GM12878 (cell line): ENCODE data around the gene CSNK1G2. TPM values are rescaled to one million over a fixed set of nuclear protein-coding genes. Genes with fewer than 3 reads are reported as not detected.

ENCODE experiments used
- ATAC-seq: fragments of 200-7000 bp; cut with Tn5 transposase; 3 replicates; pipeline ENCODE4 v1.9.1; 2020; ENCODE audit warnings: mild to moderate bottlenecking, moderate library complexity
- BruUV-seq: library from RNA; stranded (reverse); fragments of 400-500 nt; replicated peaks from 2 replicates; lab custom pipeline; 2021; lab: Mats Ljungman, UMichigan
- CTCF ChIA-PET: fragments of 300-600 bp; sonication (Branson Sonifier 250); formaldehyde crosslinking; extraction: SDS; loops from one replicate; lab custom pipeline; 2021; ENCODE audit warnings: inconsistent platforms; lab: Yijun Ruan, JAX
- POLR2A ChIA-PET: fragments of 350-600 bp; formaldehyde crosslinking; extraction: SDS; loops from one replicate; lab custom pipeline; 2021; ENCODE audit warnings: inconsistent platforms; lab: Charles Lee
- RAD21 ChIA-PET: fragments of 300-600 bp; sonication (Branson Sonifier 250); formaldehyde crosslinking; loops from one replicate; lab custom pipeline; 2023; ENCODE audit warnings: antibody characterized with exemption; ENCODE audit not compliant: unreplicated experiment; lab: Charles Lee
- SMC1A ChIA-PET: fragments of 300-600 bp; sonication (Branson Sonifier 250); formaldehyde crosslinking; loops from one replicate; lab custom pipeline; 2023; ENCODE audit not compliant: unreplicated experiment, uncharacterized antibody; lab: Charles Lee
- DNase-seq: peaks from one replicate; pipeline ENCODE4 v3.0.0-alpha.2; 2011; ENCODE audit warnings: low read depth, low spot score
- FAIRE-seq: peaks from 3 replicates; lab custom pipeline; 2011; peaks lifted over from hg19 to GRCh38; lab: Jason Lieb, UNC
- H2AFZ ChIP-seq: 2 replicates; pipeline ENCODE4 v1.6.0; 2011; ENCODE audit warnings: low read depth, low read length, control low read depth; ENCODE audit not compliant: control insufficient read depth
- H3K27ac ChIP-seq: 2 replicates; pipeline ENCODE4 v1.5.1; 2011; ENCODE audit warnings: control low read depth; ENCODE audit not compliant: control insufficient read depth, insufficient read depth
- H3K27me3 ChIP-seq, 2 experiments: replicated peaks in 1 of 2; 2 replicates each; pipeline versions ENCODE4 v1.6.0 to v1.6.1; 2011; ENCODE audit warnings: low read length in 1 of 2; ENCODE audit not compliant: control insufficient read depth in 2 of 2, insufficient read depth in 2 of 2
- H3K36me3 ChIP-seq, 2 experiments: 2 replicates each; pipeline ENCODE4 v1.5.1; 2011; ENCODE audit warnings: low read length in 1 of 2; ENCODE audit not compliant: control insufficient read depth in 2 of 2, insufficient read depth in 2 of 2
- H3K4me1 ChIP-seq: 2 replicates; pipeline ENCODE4 v1.6.1; 2011; ENCODE audit warnings: mild to moderate bottlenecking, low read length, moderate library complexity, mixed read lengths; ENCODE audit not compliant: control insufficient read depth, insufficient read depth
- H3K4me2 ChIP-seq: 2 replicates; pipeline ENCODE4 v1.6.0; 2011; ENCODE audit warnings: control low read depth; ENCODE audit not compliant: control insufficient read depth, insufficient read depth
- H3K4me3 ChIP-seq: fragments of 200-600 bp; sonication (generic); 2 replicates; pipeline ENCODE4 v1.5.1; 2016
- H3K79me2 ChIP-seq: 2 replicates; pipeline ENCODE4 v1.6.0; 2011; ENCODE audit warnings: low read length; ENCODE audit not compliant: control insufficient read depth, insufficient read depth
- H3K9ac ChIP-seq: 2 replicates; pipeline ENCODE4 v1.8.0; 2011; ENCODE audit warnings: low read length, control low read depth, mixed read lengths; ENCODE audit not compliant: control insufficient read depth, insufficient read depth
- H3K9me3 ChIP-seq: replicated peaks from 3 replicates; pipeline ENCODE4 v1.5.1; 2011; ENCODE audit warnings: mild to moderate bottlenecking, low read length; ENCODE audit not compliant: control insufficient read depth, insufficient read depth
- H4K20me1 ChIP-seq: 2 replicates; pipeline ENCODE4 v1.6.0; 2011; ENCODE audit not compliant: control insufficient read depth, insufficient read depth
- BMI1 ChIP-seq: fragments of 450-650 bp; IDR thresholded peaks from 2 replicates; pipeline ENCODE4 v1.6.1; 2016; ENCODE audit warnings: mild to moderate bottlenecking, moderate library complexity, borderline replicate concordance
- FOS ChIP-seq: IDR thresholded peaks from 3 replicates; pipeline ENCODE4 v1.6.1; 2011; ENCODE audit warnings: borderline replicate concordance; ENCODE audit not compliant: insufficient read length; ENCODE audit errors: extremely low read depth
- HDAC6 ChIP-seq: fragments of 200-600 bp; sonication (generic); IDR thresholded peaks from one replicate; pipeline ENCODE4 v1.8.0; 2017; ENCODE audit warnings: antibody characterized with exemption; ENCODE audit not compliant: unreplicated experiment
- IKZF1 ChIP-seq: fragments of 450-650 bp; conservative IDR thresholded peaks from 2 replicates; pipeline ENCODE4 v1.6.1; 2017; ENCODE audit warnings: antibody characterized with exemption, mild to moderate bottlenecking
- LARP7 ChIP-seq: fragments of 450-650 bp; IDR thresholded peaks from 2 replicates; pipeline ENCODE4 v1.6.1; 2017; ENCODE audit warnings: mild to moderate bottlenecking
- NR2C2 ChIP-seq: IDR thresholded peaks from 2 replicates; pipeline ENCODE4 v1.6.1; 2011; ENCODE audit warnings: borderline replicate concordance, low read depth; ENCODE audit not compliant: control insufficient read depth, insufficient read length
- NR2F1 ChIP-seq: fragments of 450-650 bp; conservative IDR thresholded peaks from 2 replicates; pipeline ENCODE4 v1.6.1; 2017; ENCODE audit warnings: mild to moderate bottlenecking
- NRF1 ChIP-seq: conservative IDR thresholded peaks from 2 replicates; pipeline ENCODE4 v1.6.1; 2011; ENCODE audit warnings: mild to moderate bottlenecking, low read depth, low read length, improper control_type of control experiment
- PAX5 ChIP-seq: IDR thresholded peaks from 2 replicates; pipeline ENCODE4 v1.6.1; 2011; ENCODE audit warnings: low read depth, low read length, borderline replicate concordance
- PML ChIP-seq: IDR thresholded peaks from 2 replicates; pipeline ENCODE4 v1.6.1; 2012; ENCODE audit warnings: low read length, inconsistent platforms
- RB1 ChIP-seq: fragments of 450-650 bp; formaldehyde crosslinking; IDR thresholded peaks from 2 replicates; pipeline ENCODE4 v1.6.1; 2017; ENCODE audit warnings: mild to moderate bottlenecking, borderline replicate concordance
- RBBP5 ChIP-seq: fragments of 200-600 bp; sonication (generic); conservative IDR thresholded peaks from 2 replicates; pipeline ENCODE4 v1.6.1; 2016
- SIN3A ChIP-seq: IDR thresholded peaks from 2 replicates; pipeline ENCODE4 v1.6.1; 2012; ENCODE audit warnings: low read depth, low read length, improper control_type of control experiment
- SMAD5 ChIP-seq: IDR thresholded peaks from 2 replicates; pipeline ENCODE4 v1.6.1; 2016; ENCODE audit warnings: antibody characterized with exemption, low read depth
- SRF ChIP-seq, 2 experiments: IDR thresholded peaks; 2 replicates each; pipeline ENCODE4 v1.6.1; 2011; ENCODE audit warnings: low read depth in 2 of 2, low read length in 2 of 2, mild to moderate bottlenecking in 1 of 2, moderate library complexity in 1 of 2
- STAT3 ChIP-seq: IDR thresholded peaks from 2 replicates; pipeline ENCODE4 v1.6.1; 2011; ENCODE audit warnings: low read depth, low read length, improper control_type of control experiment
- YBX1 ChIP-seq: fragments of 450-650 bp; IDR thresholded peaks from 2 replicates; pipeline ENCODE4 v1.6.1; 2016; ENCODE audit warnings: antibody characterized with exemption
- ZBED1 ChIP-seq: IDR thresholded peaks from 2 replicates; pipeline ENCODE4 v1.6.1; 2016; ENCODE audit warnings: borderline replicate concordance
- WGBS: methylation state at CpG from one replicate; pipeline ENCODE4 v1.1.6; 2016; ENCODE audit warnings: low lambda C conversion rate; ENCODE audit not compliant: insufficient replicate concordance, insufficient coverage; ENCODE audit errors: missing lambda C conversion rate; 5-methylcytosine and 5-hydroxymethylcytosine counted together
- in situ Hi-C: fragments of 300-500 bp; cut with MboI; formaldehyde crosslinking; loops from 9 replicates; pipeline ENCODE4 v1.14.3; 2018; ENCODE audit warnings: mixed read lengths
- intact Hi-C: fragments of 100-400 bp; cut with micrococcal nuclease; formaldehyde crosslinking; loops from one replicate; pipeline ENCODE4 v1.14.2; 2022; ENCODE audit not compliant: unreplicated experiment
- polyA plus RNA-seq, 11 experiments: library from polyadenylated mRNA; depleted of rRNA in 4 of 11; unstranded in 6 of 11; stranded (reverse) in 5 of 11; fragments of >200 nt; fragmentation: Nextera tagmentation in 4 of 11; fragmentation: Illumina TruSeq in 1 of 11; extraction: Ambion mirVana in 4 of 11; extraction: Trizol in 1 of 11; gene quantifications; 1 replicate in 1 of 11; 2 replicates in 10 of 11; pipeline versions ENCODE4 v1.2.1 to v1.2.3, GENCODE V29; 2011 to 2016; ENCODE audit warnings: inconsistent platforms in 2 of 11, missing spikeins in 2 of 11, low read depth in 1 of 11
- total RNA-seq, 4 experiments: library from RNA; depleted of rRNA in 3 of 4; stranded (reverse); fragments of >200 nt in 3 of 4; fragmentation: Illumina TruSeq in 1 of 4; extraction: Trizol in 1 of 4; gene quantifications; 2 replicates each; pipeline versions ENCODE4 v1.2.1 to v1.2.3, GENCODE V29; 2013 to 2021
- TF ChIP-seq, protein P1 (sequence below): fragments of 450-650 bp; formaldehyde crosslinking; IDR thresholded peaks from 2 replicates; pipeline ENCODE4 v1.5.0; 2022; ENCODE audit warnings: mild to moderate bottlenecking, missing genetic modification characterization

Gene CSNK1G2
- total and polyA plus RNA-seq, 10 of the 15 experiments (the other 5 are each of a cell fraction or from before 2014, with no cell fraction given) = 0.64 to 109 (median 25.0) TPM

DNA sequence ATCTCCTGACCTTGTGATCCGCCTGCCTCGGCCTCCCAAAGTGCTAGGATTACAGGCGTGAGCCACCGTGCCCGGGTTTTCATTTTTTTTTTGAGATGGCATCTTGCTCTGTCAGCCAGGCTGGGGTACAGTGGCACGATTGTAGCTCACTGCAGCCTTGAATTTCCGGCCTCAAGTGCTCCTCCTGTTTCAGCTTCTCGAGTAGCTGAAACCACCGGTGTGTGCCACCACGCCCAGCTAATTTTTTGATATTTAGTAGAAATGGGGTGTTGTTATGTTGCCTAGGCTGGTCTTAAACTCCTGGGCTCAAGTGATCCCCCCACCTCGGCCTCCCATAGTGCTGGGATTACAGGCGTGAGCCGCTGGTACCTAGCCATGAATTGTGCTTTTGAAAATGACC is 29.9 kb upstream of the CSNK1G2 start:
- no TSS peak for BruUV-seq
- no peak for FAIRE-seq

DNA sequence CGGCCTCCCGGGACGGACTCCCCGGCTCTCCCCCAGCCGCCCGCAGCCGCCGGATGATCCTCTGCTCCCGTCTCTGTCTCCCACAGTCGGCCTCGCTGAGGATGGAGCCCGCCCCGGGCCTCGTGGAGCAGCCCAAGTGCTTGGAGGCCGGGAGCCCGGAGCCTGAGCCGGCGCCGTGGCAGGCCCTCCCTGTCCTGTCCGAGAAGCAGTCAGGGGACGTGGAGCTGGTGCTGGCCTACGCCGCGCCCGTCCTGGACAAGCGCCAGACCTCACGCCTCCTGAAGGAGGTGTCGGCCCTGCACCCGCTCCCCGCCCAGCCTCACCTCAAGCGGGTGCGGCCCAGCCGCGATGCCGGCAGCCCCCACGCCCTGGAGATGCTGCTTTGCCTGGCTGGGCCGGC is 29.0 kb upstream of the CSNK1G2 start:
- ChIA-PET RAD21 (no interaction called here), SMC1A (interaction anchor here (0.9 kb wide), 1 partner anchor 75 kb away, joined by 3 read pairs; no protein-coding TSS in a partner anchor), POLR2A (no interaction called here), CTCF (no interaction called here)
- in situ Hi-C loops = no loop called here
- Histone ChIP-seq H3K9me3 (no peaks in the 10 kb centered on the region), H3K4me1 (peaks cover 11% of the 10 kb centered on the region), H3K79me2 (peaks cover 26% of the 10 kb centered on the region), H3K9ac (no peak overlapping the region), H3K27me3 (no peaks in the 10 kb centered on the region), H3K4me2 (no peak overlapping the region), H3K36me3 (peaks cover 0 to 5% of the 10 kb centered on the region in 2 experiments; a peak in 2 of 4 replicates), H4K20me1 (no peaks in the 10 kb centered on the region), H3K27ac (no peak overlapping the region), H2AFZ (no peak overlapping the region), H3K4me3 (no peak overlapping the region)
- ATAC-seq (no peak), FAIRE-seq (no peak), DNase-seq (no peak)
- TF ChIP-seq LARP7 (no peak), IKZF1 (no peak), PAX5 (no peak), RBBP5 (no peak), SMAD5 (no peak), FOS (no peak), NR2F1 (no peak), SIN3A (no peak), YBX1 (no peak), SRF (IDR thresholded peaks at IDR 0.05; ENCODE audit: low read depth in 2 of 2, low read length in 2 of 2) (no peak), PML (no peak), ZBED1 (no peak)
- TF ChIP-seq, protein P1, sequence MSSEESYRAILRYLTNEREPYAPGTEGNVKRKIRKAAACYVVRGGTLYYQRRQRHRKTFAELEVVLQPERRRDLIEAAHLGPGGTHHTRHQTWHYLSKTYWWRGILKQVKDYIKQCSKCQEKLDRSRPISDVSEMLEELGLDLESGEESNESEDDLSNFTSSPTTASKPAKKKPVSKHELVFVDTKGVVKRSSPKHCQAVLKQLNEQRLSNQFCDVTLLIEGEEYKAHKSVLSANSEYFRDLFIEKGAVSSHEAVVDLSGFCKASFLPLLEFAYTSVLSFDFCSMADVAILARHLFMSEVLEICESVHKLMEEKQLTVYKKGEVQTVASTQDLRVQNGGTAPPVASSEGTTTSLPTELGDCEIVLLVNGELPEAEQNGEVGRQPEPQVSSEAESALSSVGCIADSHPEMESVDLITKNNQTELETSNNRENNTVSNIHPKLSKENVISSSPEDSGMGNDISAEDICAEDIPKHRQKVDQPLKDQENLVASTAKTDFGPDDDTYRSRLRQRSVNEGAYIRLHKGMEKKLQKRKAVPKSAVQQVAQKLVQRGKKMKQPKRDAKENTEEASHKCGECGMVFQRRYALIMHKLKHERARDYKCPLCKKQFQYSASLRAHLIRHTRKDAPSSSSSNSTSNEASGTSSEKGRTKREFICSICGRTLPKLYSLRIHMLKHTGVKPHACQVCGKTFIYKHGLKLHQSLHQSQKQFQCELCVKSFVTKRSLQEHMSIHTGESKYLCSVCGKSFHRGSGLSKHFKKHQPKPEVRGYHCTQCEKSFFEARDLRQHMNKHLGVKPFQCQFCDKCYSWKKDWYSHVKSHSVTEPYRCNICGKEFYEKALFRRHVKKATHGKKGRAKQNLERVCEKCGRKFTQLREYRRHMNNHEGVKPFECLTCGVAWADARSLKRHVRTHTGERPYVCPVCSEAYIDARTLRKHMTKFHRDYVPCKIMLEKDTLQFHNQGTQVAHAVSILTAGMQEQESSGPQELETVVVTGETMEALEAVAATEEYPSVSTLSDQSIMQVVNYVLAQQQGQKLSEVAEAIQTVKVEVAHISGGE (CRISPR knock-in tag) = no peak
- intact Hi-C loops = no loop called here
- WGBS = 98% methylated on average over 36 of the region's 37 CpGs
- BruUV-seq = no TSS peak

More for the DNA sequence above, 29.9 kb upstream of the CSNK1G2 start:
- CTCF ChIA-PET = interaction anchor here (0.9 to 1.0 kb wide), 2 partner anchors 13 to 16 kb away, joined by 3 to 4 read pairs; no protein-coding TSS in a partner anchor
- ATAC-seq (no peak), DNase-seq (no peak)
- 98% methylated on average over 13 of the region's 13 CpGs for WGBS
- Histone ChIP-seq H3K9ac (no peak overlapping the region), H3K4me1 (peaks cover 12% of the 10 kb centered on the region), H3K27me3 (no peaks in the 10 kb centered on the region), H3K4me2 (no peak overlapping the region), H3K27ac (no peak overlapping the region), H3K9me3 (no peaks in the 10 kb centered on the region), H3K4me3 (no peak overlapping the region), H2AFZ (no peak overlapping the region), H3K36me3 (peaks cover 0 to 5% of the 10 kb centered on the region in 2 experiments; a peak in 2 of 4 replicates), H3K79me2 (peaks cover 30% of the 10 kb centered on the region), H4K20me1 (no peaks in the 10 kb centered on the region)
- SMC1A ChIA-PET = interaction anchor here (0.9 kb wide), 1 partner anchor 74 kb away, joined by 3 read pairs; no protein-coding TSS in a partner anchor
- POLR2A ChIA-PET = no interaction called here
- in situ Hi-C loops = no loop called here
- intact Hi-C loops = no loop called here
- TF ChIP-seq NRF1 (no peak), BMI1 (no peak), ZBED1 (no peak), STAT3 (no peak), RB1 (no peak), NR2C2 (no peak), LARP7 (no peak), HDAC6 (no peak)
- RAD21 ChIA-PET = interaction anchor here (0.6 kb wide), 1 partner anchor 14 kb away, joined by 3 read pairs; no protein-coding TSS in a partner anchor
